Measurements from ENCODE around the gene ERLIN1. TPM values are rescaled to one million over a fixed set of nuclear protein-coding genes. Genes with fewer than 3 reads are reported as not detected.

Gene ERLIN1
- total RNA-seq, 1 experiment from 2014 or later = 15.1 TPM

- no peak overlapping the region for H3K27ac ChIP-seq (ENCODE audit: low read length)
- CTCF ChIA-PET = no interaction called here
- H3K79me2 ChIP-seq (ENCODE audit: low read length) = no peaks in the 10 kb centered on the region
- H3K9ac ChIP-seq (ENCODE audit: low read length) = no peak overlapping the region
- POLR2A ChIA-PET (ENCODE audit: unreplicated experiment) = no interaction called here
- TF ChIP-seq CTCF (conservative IDR thresholded peaks at IDR 0.05; ENCODE audit: low read depth, low read length) = no peak
- no peak for TF ChIP-seq EZH2 (IDR thresholded peaks at IDR 0.05; ENCODE audit: low read length, unreplicated experiment)
- no peaks in the 10 kb centered on the region for H3K27me3 ChIP-seq (ENCODE audit: low read length)
- DNase-seq (no peak), ATAC-seq (no peak)
- H4K20me1 ChIP-seq (ENCODE audit: low read length) = no peaks in the 10 kb centered on the region
- BruUV-seq (replicated peaks) = no TSS peak
- no peaks in the 10 kb centered on the region for H3K9me3 ChIP-seq (ENCODE audit: low read length)
- no peaks in the 10 kb centered on the region for H3K4me1 ChIP-seq (ENCODE audit: insufficient read depth, low read length)
- no peaks in the 10 kb centered on the region for H3F3A ChIP-seq (ENCODE audit: low read length, unreplicated experiment)
- intact Hi-C loops (cut with micrococcal nuclease) = no loop called here
- H3K9me2 ChIP-seq (replicated peaks; ENCODE audit: low read length) = no peaks in the 10 kb centered on the region
- no peak overlapping the region for H3K4me3 ChIP-seq (ENCODE audit: low read length)
- peaks cover 8% of the 10 kb centered on the region; the same call in 1 of the 2 replicates for H3K36me3 ChIP-seq (ENCODE audit: low read depth, low read length)
- H3K4me2 ChIP-seq (ENCODE audit: low read length) = no peak overlapping the region
- no peak overlapping the region for H2AFZ ChIP-seq (ENCODE audit: low read length)
These were observed 30.2 kb upstream of the ERLIN1 start for GRCh38 chr10:100216006-100216405.

GRCh38 chr10:100209303-100209702 is 23.5 kb upstream of the ERLIN1 start:
- Histone ChIP-seq H3K9me2 (replicated peaks; ENCODE audit: low read length) (no peaks in the 10 kb centered on the region), H3K9me3 (ENCODE audit: low read length) (no peaks in the 10 kb centered on the region), H3K27ac (ENCODE audit: low read length) (no peak overlapping the region), H3K4me3 (ENCODE audit: low read length) (no peak overlapping the region), H3F3A (ENCODE audit: low read length, unreplicated experiment) (no peaks in the 10 kb centered on the region), H2AFZ (ENCODE audit: low read length) (no peak overlapping the region), H3K79me2 (ENCODE audit: low read length) (no peaks in the 10 kb centered on the region), H3K4me1 (ENCODE audit: insufficient read depth, low read length) (no peaks in the 10 kb centered on the region), H3K4me2 (ENCODE audit: low read length) (no peak overlapping the region), H3K9ac (ENCODE audit: low read length) (no peak overlapping the region), H4K20me1 (ENCODE audit: low read length) (no peaks in the 10 kb centered on the region), H3K27me3 (ENCODE audit: low read length) (no peaks in the 10 kb centered on the region), H3K36me3 (ENCODE audit: low read depth, low read length) (peaks cover 13% of the 10 kb centered on the region; the same call in 1 of the 2 replicates)
- intact Hi-C loops (cut with micrococcal nuclease) = no loop called here
- DNase-seq (no peak), ATAC-seq (no peak)
- no peak for TF ChIP-seq CTCF (conservative IDR thresholded peaks at IDR 0.05; ENCODE audit: low read depth, low read length)
- no peak for TF ChIP-seq EZH2 (IDR thresholded peaks at IDR 0.05; ENCODE audit: low read length, unreplicated experiment)
- TF ChIP-seq EZH2phosphoT487 (IDR thresholded peaks at IDR 0.05; ENCODE audit: borderline replicate concordance, low read length) = no peak
- ChIA-PET CTCF (no interaction called here), POLR2A (ENCODE audit: unreplicated experiment) (no interaction called here)
- BruUV-seq (replicated peaks) = no TSS peak

GRCh38 chr10:100208276-100208675 is 22.4 kb upstream of the ERLIN1 start:
- Histone ChIP-seq H3K9me3 (ENCODE audit: low read length) (no peaks in the 10 kb centered on the region), H3F3A (ENCODE audit: low read length, unreplicated experiment) (no peaks in the 10 kb centered on the region), H2AFZ (ENCODE audit: low read length) (no peak overlapping the region), H3K36me3 (ENCODE audit: low read depth, low read length) (peaks cover 20% of the 10 kb centered on the region; the same call in 1 of the 2 replicates), H3K27ac (ENCODE audit: low read length) (no peak overlapping the region), H3K27me3 (ENCODE audit: low read length) (no peaks in the 10 kb centered on the region), H3K79me2 (ENCODE audit: low read length) (no peaks in the 10 kb centered on the region), H3K4me1 (ENCODE audit: insufficient read depth, low read length) (no peaks in the 10 kb centered on the region), H3K4me2 (ENCODE audit: low read length) (no peak overlapping the region), H3K4me3 (ENCODE audit: low read length) (no peak overlapping the region), H4K20me1 (ENCODE audit: low read length) (no peaks in the 10 kb centered on the region), H3K9me2 (replicated peaks; ENCODE audit: low read length) (no peaks in the 10 kb centered on the region), H3K9ac (ENCODE audit: low read length) (no peak overlapping the region)
- DNase-seq (no peak), ATAC-seq (no peak)
- ChIA-PET CTCF (no interaction called here), POLR2A (ENCODE audit: unreplicated experiment) (no interaction called here)
- BruUV-seq (replicated peaks) = no TSS peak
- TF ChIP-seq EZH2phosphoT487 (IDR thresholded peaks at IDR 0.05; ENCODE audit: borderline replicate concordance, low read length) = no peak
- no peak for TF ChIP-seq EZH2 (IDR thresholded peaks at IDR 0.05; ENCODE audit: low read length, unreplicated experiment)
- TF ChIP-seq CTCF (conservative IDR thresholded peaks at IDR 0.05; ENCODE audit: low read depth, low read length) = no peak
- intact Hi-C loops (cut with micrococcal nuclease) = no loop called here
